Amygdala (tissue), 56 donors: Measurements from ENCODE around the gene LUZP2.
"Not testable (repeated sequence)": the region's sequence is repeated elsewhere in the genome, so short reads cannot be mapped to it uniquely, and the experiment has no call there.

ENCODE experiments used
- DNase-seq, 56 donors: peaks; one replicate each; lab custom pipeline; 2025; lab: John Stamatoyannopoulos, UW

Gene LUZP2

DNA sequence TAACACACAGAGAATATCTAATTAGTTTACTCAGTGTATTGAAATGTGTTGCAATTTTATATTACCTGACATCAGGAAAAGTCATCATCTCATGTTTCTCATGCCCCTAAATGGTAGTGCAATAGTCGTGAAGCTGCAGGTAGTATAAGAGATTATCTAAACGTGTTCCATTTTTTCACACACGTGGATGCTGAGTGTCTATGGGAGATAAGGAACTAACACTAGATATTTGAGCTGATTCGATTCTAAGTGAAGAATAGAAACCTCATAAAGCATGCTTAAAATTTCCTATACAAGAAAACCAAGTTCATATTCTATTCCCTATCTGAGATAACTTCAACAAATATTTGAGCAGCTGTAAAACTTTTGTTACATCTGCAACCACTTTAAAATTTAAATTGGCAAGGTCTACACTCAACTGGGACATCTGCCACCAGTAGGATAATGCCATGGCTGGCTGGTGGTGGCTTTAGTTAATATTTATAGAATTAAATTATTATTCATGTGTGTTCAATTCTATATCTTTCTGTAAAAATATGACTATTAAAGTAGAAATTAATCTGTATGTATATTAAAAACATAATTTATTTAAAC, 388.8 kb downstream of the LUZP2 start:
- DNase-seq, result no peak

DNA sequence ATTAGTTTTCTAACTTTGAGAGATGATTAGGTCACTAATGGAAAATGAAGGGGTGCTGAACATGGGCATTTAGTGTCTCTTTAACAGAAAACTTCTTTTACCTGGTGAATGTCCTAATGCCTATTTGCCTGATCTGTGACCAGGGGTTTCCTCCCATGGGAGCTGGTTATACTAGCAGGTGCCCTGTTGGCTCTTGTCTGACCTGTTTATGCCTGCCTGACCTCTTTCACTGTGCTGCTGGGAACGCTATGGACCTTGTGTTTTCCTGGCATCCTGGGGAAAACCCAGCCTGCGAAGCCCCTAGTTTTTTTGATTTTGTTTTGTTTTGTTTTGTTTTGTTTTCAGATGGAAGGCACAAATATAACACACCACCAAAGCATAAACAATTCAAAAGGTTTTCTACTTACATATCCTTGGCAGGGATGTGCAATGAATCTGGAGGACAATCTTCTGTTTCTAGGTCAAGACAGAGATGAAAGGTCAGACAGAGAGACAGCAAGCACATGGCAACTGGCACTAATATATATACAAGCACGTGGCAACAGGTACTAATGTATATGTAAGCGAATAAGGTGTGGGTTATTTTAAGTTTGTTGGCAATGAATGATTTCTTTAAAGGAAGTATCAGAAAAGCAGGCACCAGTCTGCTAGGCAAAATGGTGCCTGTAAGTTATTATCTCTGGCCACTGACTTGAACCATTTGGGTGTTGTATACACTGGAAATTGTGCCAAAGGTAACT, 390.2 kb downstream of the LUZP2 start:
- DNase-seq, result no peak

DNA sequence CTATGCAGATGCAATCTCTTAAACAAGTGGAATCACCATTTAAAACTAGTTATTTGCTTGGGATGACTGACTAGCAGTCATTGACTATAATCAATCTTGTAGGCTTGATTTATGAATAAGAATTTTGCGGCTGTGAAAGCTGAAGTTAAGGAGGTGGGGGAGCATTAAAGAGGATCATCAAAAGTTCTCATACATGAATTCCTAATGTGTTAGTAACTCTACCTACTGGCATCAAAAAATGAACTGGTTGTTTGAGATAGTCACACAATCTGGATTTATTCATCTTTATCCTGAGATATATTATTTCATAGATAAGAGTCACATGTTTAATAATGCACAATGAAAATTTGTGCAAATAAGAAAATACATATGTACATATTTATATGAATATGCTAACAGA, 393.6 kb downstream of the LUZP2 start:
- no peak for DNase-seq

DNA sequence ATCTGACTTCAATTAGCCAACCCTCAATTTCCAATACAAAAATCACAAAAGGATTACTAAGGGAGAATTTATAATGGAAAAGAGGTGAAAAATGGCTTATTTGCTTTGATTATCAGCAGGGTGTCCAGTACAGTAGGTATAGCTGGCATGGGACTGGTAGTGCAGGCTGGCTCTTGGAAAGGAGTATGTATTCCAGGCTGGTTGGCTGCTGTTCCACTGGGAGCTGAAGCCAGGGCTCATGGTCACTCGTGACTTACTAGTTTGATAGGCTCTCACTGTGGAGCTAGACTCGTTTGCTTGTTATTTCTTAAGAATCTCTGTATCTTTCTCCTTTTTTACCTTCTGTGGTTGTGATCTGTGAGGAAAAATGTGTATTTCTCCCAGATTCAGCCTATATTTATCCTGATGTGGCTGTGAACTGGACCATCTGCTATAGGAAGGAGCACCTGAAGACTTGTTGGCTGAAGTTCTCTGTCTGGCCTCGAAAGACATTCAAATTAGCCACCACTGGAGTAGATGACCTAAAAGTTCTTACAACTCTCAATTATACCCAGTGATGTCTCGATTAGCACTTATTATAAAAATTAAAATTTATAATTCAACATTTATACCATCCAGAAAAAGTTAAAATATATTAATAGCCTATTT, 395.1 kb downstream of the LUZP2 start:
- not testable (repeated sequence) for DNase-seq

DNA sequence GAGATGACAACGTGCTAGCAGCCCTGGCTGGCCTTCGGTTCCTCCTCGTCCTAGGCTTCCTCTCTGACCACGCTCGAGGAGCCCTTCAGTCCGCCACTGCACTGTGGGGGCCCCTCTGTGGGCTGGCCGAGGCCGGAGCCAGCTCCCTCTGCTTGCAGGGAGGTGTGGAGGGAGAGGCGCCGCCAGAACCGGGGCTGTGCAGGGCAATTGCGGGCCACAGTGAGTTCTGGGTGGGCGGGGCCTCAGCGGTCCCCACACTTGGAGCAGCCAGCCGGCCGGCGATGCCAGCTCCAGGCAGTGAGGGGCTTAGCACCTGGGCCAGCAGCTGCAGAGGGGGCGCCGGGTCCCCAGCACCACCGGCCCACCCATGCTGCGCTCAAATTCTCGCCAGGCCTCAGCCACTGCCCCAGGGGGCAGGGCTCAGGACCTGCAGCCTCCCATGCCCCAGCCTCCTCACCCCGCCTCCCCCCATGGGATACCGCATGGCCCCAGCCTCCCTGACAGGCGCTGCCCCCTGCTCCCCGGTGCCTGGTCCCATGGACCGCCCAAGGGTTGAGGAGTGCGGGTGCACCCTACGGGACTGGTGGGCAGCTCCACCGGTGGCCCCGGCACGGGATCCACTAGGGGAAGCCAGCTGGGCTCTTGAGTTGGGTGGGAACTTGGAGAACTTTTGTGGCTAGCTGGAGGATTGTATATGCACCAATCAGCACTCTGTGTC, 399.4 kb downstream of the LUZP2 start:
- no peak for DNase-seq

DNA sequence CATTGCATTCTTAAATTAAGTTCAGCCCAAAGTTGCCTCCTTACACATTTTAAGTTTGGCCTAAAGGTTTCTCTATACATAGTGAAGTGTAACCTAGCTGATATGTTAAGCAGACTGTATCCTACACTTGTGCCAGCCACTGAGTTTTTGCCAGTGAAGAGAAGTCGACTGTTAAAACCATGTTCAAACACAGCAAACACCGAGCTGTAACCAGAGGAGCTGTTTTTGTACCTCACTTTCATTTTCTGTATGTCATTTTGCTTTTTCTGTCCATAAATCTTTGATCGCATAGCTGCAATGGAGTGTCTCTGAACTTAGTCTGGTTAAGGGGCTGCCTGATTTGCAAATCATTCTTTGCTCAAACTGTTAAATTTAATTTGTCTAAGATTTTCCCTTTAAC, 403.7 kb downstream of the LUZP2 start:
- DNase-seq, result no peak

DNA sequence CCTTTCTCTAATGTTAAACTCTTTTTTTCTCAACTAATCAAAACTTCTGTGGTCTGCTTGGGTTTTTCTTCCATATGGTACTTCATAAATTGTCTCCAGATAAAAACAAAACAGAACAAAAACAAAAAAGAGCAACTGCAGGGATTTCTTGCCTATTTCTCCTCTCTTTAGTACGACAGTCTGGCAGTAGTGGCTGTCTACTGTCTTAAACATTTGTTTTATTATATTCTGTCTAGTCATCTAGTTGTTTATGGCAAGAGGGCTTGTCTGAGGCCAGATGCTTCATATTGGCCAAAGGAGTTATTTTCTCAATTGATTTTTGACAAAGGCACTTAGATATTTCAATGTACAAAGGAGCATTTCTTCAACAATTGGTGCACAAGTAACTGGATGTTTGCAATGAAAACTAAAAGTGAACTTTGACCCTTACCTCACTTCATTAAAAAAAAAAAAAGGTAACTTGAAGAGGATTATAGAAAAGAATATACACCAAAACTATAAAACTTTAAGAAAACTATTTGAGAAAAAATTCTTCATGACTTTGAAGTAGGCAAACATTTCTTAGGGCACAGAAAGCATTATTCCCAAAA, 404.2 kb downstream of the LUZP2 start:
- DNase-seq, result no peak

DNA sequence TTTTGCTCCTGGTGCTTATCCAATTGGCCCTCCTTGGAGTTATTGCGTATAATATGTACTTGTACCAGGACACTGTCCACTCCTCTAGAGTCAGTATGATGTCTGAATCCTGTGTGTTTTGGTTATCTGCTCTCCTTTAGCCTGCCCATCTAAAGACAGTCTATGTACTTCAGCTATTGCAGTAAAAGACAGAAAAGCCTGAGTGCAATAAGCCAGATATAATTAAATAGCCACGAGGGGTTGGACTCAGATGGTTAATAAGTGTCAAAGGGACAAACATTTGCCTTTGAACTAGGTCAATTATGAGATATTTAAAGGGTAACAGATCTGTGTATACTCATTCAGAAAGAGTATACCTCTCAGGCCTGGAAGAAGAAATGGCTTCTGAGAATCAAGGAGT, 406.7 kb downstream of the LUZP2 start:
- no peak for DNase-seq

DNA sequence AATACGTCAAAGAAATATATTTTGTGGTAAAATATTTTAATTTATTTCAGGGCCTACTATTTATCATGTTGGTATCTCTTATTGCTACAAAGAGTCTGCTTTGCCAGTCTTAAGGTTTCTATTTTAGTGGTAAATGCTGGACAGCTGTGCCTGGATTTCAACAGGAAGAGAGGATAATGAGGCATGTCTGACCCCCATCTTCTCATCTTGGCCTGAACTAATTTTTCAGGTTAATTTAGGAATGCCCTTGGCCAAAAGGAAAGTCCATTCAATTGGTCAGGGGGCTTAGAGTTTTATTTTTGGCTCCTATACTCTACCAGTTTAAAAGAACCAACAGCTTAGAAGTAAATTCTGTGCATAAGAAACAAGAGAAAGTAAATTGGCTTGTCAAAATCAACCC, 428.2 kb downstream of the LUZP2 start:
- no peak for DNase-seq

DNA sequence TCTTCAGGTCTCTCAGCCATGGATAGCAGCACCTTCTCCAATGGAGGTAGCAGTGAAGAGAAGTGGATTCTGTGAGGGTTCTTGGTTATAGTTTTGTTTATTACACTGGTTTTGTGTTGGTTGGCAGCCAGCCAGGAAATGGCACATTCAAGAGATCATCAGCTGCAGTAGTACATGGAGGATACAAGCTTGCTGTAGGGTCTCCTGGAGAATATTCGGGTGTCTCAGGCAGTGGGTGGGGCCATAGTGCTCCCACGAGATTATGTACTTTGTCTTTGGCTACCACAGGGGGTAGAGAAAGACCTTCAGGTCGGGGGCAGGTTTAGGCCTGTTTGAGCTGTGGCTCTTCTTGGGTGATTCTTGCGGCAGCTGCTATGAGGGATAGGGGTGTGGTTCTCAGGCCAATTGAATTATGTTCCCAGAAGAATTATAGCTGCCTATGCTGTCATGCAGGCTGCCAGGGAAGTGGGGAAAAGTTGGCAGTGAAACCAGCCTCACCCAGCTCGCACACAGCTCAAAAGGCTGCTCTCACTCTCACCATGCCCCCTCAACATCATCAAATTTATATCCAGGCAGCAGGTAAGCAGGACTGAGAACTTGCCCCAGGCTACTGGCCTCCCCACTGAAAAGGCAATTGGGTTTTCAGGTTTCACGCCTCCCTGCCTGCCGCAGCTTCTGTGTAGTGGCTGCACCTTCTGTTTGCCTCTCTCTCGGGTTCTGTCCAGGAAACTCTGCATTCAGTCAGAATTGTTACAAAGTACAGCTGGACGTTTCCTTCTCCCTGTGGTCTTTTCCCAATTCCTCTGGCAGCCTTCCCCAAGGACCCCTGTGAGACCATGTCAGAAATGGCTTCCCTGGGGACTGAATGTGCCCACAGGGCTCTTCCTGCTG, 435.5 kb downstream of the LUZP2 start:
- no peak for DNase-seq

DNA sequence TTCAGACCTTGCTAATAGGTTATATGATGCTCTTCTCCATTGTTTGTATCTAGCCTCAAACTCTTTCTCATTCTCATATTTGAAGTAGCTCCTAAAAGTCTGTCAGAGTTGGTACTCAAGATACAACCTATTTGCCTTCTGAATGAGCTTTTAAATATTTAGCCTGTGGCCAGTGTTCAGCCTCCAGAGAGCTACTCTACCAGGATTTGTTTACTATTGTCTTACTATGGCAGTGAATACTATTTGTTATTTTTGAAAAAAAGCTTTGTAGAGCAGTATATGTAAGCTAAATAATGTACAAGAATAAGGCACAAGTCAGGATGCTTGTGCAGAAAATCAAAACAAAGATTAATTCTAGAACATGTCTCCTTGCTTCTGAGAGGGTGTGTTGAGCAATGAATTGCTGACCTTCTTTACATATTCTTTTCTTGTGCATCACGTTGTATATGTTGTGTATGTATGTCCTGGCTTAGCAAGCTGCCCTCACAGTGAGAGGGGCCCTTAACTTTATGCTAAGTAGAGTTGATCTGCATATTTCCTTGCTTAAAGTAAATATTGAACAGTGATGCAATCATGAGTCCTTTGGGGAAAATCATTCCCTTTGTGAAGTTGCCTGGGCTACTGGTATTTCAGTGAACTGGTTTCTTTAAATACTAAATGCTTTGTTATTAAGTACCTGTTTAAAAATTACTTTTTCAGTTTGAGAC, 438.0 kb downstream of the LUZP2 start:
- no peak for DNase-seq

DNA sequence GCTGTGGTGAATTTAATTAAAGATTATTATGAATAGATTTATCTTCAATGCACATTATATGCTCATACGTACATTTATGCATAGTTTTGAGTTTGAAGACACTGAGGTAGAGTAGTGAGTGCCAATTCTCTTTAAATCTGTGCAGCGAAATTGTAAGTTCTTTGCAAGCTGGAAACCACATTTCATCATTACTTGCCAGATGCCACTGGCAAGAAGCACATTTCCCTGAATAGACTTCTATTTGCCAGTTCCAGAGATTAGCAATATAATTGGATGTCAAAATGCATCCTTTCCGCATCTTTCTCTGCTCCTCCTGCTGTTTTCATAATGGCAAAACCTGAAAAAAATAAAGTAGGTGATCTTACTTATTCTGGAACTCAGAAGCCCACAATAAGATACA, 448.0 kb downstream of the LUZP2 start:
- no peak for DNase-seq

DNA sequence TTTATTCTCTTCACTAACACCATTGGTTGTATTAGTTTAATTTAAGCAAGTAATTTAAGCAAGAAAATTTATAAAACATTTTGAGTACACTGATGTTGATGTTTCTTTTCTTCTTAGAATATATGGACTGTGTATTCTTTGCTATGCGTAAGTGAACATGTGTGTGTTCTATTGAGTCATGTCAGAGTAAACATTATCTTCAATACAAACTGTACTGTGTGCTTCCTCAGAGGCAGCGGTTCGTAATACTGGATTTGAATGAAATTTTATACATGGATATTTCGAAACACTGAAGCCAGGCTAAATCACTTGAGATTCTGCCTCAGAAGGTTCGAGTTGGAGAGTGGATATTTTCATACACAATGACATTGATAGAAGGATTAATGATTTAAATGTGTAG, 452.6 kb downstream of the LUZP2 start:
- DNase-seq, result no peak

DNA sequence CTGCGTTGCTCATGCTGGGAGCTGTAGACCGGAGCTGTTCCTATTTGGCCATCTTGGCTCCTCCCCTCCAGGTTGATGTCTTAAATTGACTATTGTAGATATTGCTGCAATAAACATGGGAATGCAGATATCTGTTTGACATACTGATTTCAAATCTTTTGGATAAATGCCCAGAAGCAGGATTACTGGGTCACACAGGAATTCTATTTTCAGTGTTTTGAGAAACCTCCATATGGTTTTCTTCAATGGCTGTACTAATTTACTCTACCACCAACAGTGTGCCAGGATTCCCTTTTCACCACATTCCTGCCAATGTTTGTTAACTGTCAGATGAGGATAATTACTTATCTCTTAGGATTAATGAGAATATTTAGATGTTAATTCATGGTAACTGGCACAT, 467.0 kb downstream of the LUZP2 start:
- DNase-seq, result no peak

DNA sequence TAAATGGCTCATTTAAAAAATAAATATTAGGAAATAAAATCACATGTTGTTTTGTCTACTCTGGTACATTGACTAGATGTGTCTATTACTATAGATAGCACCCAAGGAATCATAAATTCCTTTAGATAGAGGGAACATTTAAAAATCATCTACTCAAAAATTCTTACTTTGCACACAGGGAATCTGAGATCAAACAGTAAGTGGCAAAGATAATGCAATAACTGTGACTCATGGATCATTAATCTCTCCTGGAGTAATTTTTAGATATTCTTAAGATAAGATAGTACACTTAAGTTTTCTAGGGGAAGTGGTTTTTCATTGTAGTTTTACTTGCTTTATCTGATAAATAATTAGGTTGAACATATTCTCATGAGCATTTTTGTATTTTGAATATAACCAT, 468.9 kb downstream of the LUZP2 start:
- no peak for DNase-seq

DNA sequence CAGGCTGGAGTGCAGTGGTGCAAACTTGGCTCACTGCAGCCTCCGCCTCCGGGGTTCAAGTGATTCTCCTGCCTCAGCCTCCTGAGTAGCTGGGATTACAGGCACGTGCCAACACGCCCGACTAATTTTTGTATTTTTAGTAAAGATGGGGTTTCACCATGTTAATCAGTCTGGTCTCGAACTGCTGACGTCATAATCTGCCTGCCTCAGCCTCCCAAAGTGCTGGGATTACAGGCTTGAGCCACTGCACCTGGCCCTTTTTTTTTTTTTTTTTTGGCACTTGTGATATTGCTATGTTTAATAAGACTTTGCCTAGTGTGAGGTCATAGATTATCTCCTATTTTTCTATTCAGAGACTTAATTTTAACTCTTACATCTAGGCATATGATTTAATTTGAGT, 497.1 kb downstream of the LUZP2 start:
- DNase-seq, result not testable (repeated sequence)

DNA sequence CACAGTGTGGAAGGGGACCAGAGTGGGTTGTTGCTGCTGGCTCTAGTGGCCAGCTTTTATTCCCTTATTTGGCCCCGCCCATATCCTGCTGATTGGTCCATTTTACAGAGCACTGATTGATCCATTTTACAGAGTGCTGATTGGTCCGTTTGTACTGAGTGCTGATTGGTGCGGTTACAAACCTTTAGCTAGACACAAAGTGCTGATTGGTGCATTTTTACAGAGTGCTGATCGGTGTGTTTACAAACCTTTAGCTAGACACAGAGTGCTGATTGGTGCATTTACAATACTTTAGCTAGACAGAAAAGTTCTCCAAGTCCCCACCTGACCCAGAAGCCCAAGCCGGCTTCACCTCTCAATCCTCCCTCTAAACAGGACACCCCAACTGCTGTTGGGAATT, 503.1 kb downstream of the LUZP2 start:
- not testable (repeated sequence) for DNase-seq

DNA sequence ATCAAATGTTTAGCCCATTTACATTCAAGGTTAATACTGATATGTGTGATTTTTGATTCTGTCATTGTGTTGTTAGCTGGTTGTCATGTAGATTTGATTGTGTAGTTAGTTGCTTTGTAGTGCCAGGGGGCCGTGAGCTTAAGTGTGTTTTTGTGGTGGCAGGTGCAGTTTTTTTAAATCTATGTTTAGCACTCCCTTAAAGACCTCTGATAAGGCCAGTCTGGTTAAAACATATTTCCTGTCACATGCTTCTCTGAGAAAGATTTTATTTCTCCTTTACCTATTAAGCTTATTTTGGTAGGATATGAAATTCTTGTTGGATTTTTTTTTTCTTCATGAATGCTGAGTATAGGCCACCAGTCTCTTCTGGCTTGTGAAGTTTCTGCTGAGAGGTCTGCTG, 540.6 kb downstream of the LUZP2 start:
- DNase-seq, result no peak

DNA sequence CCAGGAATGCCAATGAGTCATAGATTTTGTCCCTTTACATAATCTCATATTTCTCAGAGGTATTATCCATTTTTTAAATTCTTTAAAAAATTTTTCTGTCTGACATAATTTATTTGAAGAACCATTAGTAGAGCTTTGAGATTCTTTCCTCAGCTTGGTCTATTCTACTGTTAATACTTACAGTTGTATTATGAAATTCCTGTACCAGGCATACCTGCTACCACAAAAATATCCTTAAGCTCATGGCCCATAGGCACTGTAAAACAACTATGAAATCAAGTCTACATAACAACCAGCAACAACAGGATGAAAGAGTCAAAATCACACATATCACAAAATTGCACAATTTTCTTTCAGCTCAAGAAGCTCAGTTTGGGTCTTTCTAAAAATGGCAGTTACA, 541.3 kb downstream of the LUZP2 start:
- DNase-seq, result no peak
